A673 (cell line): Measurements from ENCODE around the gene EYA3. TPM values are rescaled to one million over a fixed set of nuclear protein-coding genes. Genes with fewer than 3 reads are reported as not detected.

Source experiments
- BruUV-seq: library from RNA; stranded (reverse); fragments of 400-500 nt; replicated peaks from 2 replicates; lab custom pipeline; 2021; lab: Mats Ljungman, UMichigan
- CTCF ChIA-PET: fragments of 300-600 bp; sonication (Branson Sonifier 250); formaldehyde crosslinking; loops from one replicate; lab custom pipeline; 2022; ENCODE audit warnings: antibody characterized with exemption; lab: Charles Lee
- POLR2A ChIA-PET: fragments of 300-600 bp; sonication (Branson Sonifier 250); formaldehyde crosslinking; loops from one replicate; lab custom pipeline; 2022; ENCODE audit warnings: antibody characterized with exemption; ENCODE audit not compliant: low non-redundant PET; lab: Charles Lee
- DNase-seq: peaks from one replicate; pipeline ENCODE4 v3.0.0-alpha.2; 2015; ENCODE audit warnings: low spot score
- H3K27ac ChIP-seq: fragments of 200-600 bp; sonication (generic); 2 replicates; pipeline ENCODE4 v1.5.1; 2016; ENCODE audit warnings: mixed run types, low read depth, mild to moderate bottlenecking, mixed read lengths, antibody characterized with exemption, low read length; ENCODE audit not compliant: poor library complexity, severe bottlenecking
- H3K27me3 ChIP-seq: fragments of 200-600 bp; sonication (generic); replicated peaks from 2 replicates; pipeline ENCODE4 v1.6.1; 2017; ENCODE audit warnings: mixed run types, low read depth, mild to moderate bottlenecking, mixed read lengths, antibody characterized with exemption, low read length; ENCODE audit not compliant: insufficient read depth, poor library complexity
- H3K36me3 ChIP-seq: fragments of 200-600 bp; sonication (generic); 2 replicates; pipeline ENCODE4 v1.6.1; 2016; ENCODE audit warnings: mixed run types, mild to moderate bottlenecking, mixed read lengths, antibody characterized with exemption, low read length; ENCODE audit not compliant: insufficient read depth, poor library complexity, severe bottlenecking
- H3K4me1 ChIP-seq: fragments of 200-600 bp; sonication (generic); 2 replicates; pipeline ENCODE4 v1.6.1; 2017; ENCODE audit warnings: mixed run types, mild to moderate bottlenecking, mixed read lengths, antibody characterized with exemption, low read length; ENCODE audit not compliant: insufficient read depth, poor library complexity, severe bottlenecking
- H3K4me3 ChIP-seq: fragments of 200-600 bp; sonication (generic); 2 replicates; pipeline ENCODE4 v1.5.1; 2016; ENCODE audit warnings: low read depth, mixed run types, mild to moderate bottlenecking, mixed read lengths, low read length; ENCODE audit not compliant: poor library complexity, severe bottlenecking
- H3K9me3 ChIP-seq: fragments of 200-600 bp; sonication (generic); 2 replicates; pipeline ENCODE4 v1.6.1; 2016; ENCODE audit warnings: mixed run types, low read depth, mild to moderate bottlenecking, mixed read lengths, antibody characterized with exemption, low read length; ENCODE audit not compliant: poor library complexity, severe bottlenecking
- CTCF ChIP-seq: fragments of 300-800, 200-600 bp; sonication (generic); conservative IDR thresholded peaks from 2 replicates; pipeline ENCODE4 v1.5.1; 2017; ENCODE audit warnings: low read depth, mild to moderate bottlenecking, antibody characterized with exemption, low read length, moderate library complexity, mixed read lengths
- EZH2 ChIP-seq: fragments of 200-600 bp; sonication (generic); IDR thresholded peaks from 2 replicates; pipeline ENCODE4 v1.6.1; 2017; ENCODE audit warnings: borderline replicate concordance, low read depth, mild to moderate bottlenecking, mixed read lengths, antibody characterized with exemption, low read length; ENCODE audit not compliant: poor library complexity, severe bottlenecking
- intact Hi-C: fragments of 100-400 bp; cut with micrococcal nuclease; formaldehyde crosslinking; loops from one replicate; pipeline ENCODE4 v1.10.0; 2022; ENCODE audit not compliant: unreplicated experiment
- total RNA-seq: library from RNA; stranded (reverse); gene quantifications from 2 replicates; pipeline ENCODE4 v1.2.3, GENCODE V29; 2021

The EYA3 gene
- total RNA-seq, 1 experiment from 2014 or later: 33.4 TPM

GRCh38 chr1:28050776-28051175, 37.6 kb downstream of the EYA3 start:
- DNase-seq: no peak
- Histone ChIP-seq H3K9me3 (no peaks in the 10 kb centered on the region), H3K27ac (no peak overlapping the region), H3K36me3 (no peaks in the 10 kb centered on the region), H3K4me3 (no peak overlapping the region), H3K27me3 (no peaks in the 10 kb centered on the region), H3K4me1 (no peaks in the 10 kb centered on the region)
- POLR2A ChIA-PET: no interaction called here
- BruUV-seq: no TSS peak
- CTCF ChIA-PET: no interaction called here
- TF ChIP-seq EZH2 (no peak), CTCF (no peak)
- intact Hi-C loops: no loop called here

GRCh38 chr1:28046716-28047115, 41.7 kb downstream of the EYA3 start:
- ChIA-PET POLR2A (no interaction called here), CTCF (no interaction called here)
- no peaks in the 10 kb centered on the region for H3K27me3 ChIP-seq
- no TSS peak for BruUV-seq
- no peaks in the 10 kb centered on the region for H3K36me3 ChIP-seq
- no peak overlapping the region for H3K4me3 ChIP-seq
- intact Hi-C loops: no loop called here
- no peak for DNase-seq
- no peaks in the 10 kb centered on the region for H3K9me3 ChIP-seq
- TF ChIP-seq EZH2: no peak
- no peak for TF ChIP-seq CTCF
- no peak overlapping the region for H3K27ac ChIP-seq
- H3K4me1 ChIP-seq: no peaks in the 10 kb centered on the region

- CTCF ChIA-PET: no interaction called here
- POLR2A ChIA-PET: no interaction called here
- Histone ChIP-seq H3K4me3 (no peak overlapping the region), H3K27me3 (no peaks in the 10 kb centered on the region), H3K9me3 (no peaks in the 10 kb centered on the region), H3K27ac (no peak overlapping the region), H3K4me1 (no peaks in the 10 kb centered on the region), H3K36me3 (no peaks in the 10 kb centered on the region)
- TF ChIP-seq CTCF: no peak
- TF ChIP-seq EZH2: no peak
- no TSS peak for BruUV-seq
- DNase-seq: no peak
- intact Hi-C loops: no loop called here
Observed at GRCh38 chr1:28045777-28046176, 42.6 kb downstream of the EYA3 start.
